GOT3 (cell line): Measurements from ENCODE around the gene C20orf96.
A peak's percentile ranks its signal among the peaks of the same experiment; 100 is the strongest.
"Not testable (repeated sequence)": the region's sequence is repeated elsewhere in the genome, so short reads cannot be mapped to it uniquely, and the experiment has no call there.

Experiments
- DNase-seq: peaks from one replicate; lab custom pipeline; 2025; ENCODE audit warnings: mixed read lengths; lab: John Stamatoyannopoulos, UW

C20orf96 gene

GRCh38 chr20:290084-290831, at the start of gene C20orf96:
Gene C20orf96, minus strand, starts transcription at chr20:290750. Its CDS starts 140 bp downstream, at chr20:290610.
- peak; percentile 82 for DNase-seq

GRCh38 chr20:336040-336439, 45.5 kb upstream of the C20orf96 start:
- DNase-seq = not testable (repeated sequence)

DNA sequence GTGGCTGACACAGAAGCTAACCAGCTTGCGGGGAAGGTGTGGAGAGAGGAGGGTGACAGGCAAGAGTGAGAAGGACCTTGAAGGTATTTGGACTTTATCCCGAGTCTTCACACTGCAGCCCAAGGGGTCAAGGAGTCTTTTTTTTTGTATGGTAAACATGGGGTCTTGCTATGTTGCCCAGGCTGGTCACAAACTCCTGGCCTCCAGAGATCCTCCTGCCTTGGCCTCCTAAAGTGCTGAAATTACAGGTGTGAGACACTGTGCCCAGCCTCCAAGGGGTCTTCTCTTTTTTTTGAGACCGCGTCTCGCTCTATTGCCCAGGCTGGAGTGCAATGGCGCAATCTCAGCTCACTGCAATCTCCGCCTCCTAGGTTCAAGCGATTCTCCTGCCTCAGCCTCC, 44.0 kb upstream of the C20orf96 start:
- no peak for DNase-seq

- DNase-seq = no peak
These were observed 39.9 kb upstream of the C20orf96 start for GRCh38 chr20:330233-331149.

DNA sequence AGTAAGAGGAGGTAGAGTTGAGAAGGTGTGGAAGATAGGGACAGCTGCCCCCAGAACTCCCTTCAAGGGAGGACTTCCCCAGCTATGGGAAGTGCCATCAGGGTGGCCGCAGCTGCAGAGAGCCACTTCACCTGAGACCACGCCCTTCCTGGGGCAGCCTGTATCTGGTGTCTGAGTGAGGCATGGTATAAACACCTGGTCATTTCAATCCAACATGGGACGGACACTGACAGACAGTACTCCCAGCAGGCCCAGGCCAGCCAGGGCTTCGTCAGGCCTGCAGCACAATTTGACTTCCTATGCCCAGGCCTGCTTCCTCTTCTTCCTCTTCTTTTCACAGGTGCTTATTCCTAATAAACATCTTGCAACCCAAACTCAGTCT, 39.3 kb upstream of the C20orf96 start:
- no peak for DNase-seq

- no peak for DNase-seq
These were observed 38.6 kb upstream of the C20orf96 start for GRCh38 chr20:328975-329695.

DNA sequence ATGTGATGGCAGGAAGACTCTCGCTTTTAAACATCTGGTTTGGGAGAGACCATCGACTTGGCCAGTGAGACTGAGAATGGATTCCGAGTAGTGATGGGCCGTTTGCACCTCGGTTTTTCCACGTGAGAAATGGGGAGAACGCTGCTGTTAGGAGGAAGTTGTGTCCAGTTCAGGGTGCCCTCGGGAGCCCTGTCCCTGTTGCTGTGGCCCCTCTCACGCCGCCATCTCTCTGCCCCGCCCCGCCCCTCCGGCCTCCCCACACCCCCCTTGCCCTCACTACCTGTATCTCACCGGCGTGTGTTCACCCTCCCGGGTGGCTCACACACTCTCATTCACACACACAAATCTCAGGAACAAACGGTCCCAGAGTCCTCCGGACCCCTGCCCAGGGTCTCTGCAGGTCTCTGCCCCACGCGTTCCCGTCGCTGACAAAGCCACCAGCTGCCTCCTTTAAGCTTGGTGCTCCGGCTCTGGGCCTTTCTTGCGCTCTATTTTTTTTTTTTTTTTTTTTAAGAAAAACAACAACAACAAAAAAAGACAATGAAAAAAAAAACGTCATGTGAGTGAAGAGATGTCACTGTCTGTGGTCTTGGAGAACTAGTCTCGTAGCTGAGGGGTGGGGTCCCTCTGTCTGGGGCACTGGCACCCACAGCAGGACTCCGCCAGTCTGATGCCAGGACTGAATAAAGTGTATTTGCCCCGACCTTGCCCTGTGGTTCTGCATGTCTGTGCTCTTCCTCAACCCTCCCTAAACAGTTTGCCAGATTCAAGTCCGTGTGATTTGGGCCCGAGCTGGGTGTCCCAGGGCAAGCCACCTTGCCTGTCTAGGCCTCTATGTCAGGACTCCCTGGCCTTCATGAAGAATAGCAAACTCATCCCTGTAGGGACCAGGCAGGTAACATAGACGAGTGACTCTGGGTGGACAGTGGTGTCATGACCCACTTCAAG, 37.8 kb upstream of the C20orf96 start:
- DNase-seq = no peak

DNA sequence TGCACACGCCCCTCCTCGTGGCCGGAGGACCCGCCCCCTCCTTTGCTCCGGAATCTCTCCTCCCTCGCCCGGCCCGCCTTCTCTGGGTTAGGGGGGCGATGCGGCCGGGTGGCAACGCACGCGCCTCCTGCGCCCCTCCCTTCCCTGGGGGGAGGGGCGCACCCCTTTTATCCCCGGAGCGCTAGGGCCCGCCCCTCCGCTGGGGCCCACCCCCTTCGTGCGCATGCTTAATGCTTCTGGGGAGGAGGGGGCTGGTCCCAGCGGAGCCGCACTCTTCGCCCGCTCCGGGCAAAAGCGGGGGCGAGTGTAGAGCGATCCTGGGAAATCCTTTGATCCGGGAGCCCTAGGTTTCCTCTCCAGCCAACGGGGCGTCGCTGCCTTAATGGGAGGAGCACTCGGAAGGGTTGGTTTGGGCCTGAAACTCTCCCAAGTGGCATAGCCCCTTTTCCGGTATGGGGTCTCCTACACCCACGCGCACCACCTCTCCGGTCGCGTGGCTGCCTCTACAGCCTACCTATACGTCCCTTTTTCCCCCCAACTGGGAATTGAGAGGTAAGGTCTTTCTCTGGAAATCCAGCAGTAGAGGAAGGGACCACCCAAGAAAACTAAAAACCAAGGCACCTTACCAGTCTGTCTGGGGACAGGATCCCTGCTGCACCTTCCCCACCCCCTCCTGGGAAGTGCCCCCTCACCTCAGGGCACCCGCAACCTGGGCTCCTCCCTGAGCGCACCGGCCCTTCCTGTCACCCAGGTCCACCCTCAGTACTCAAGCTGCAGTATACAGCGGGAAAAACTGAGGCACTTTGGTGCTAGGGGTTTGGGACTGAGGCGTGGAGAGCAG, 36.9 kb upstream of the C20orf96 start:
- DNase-seq = peak; percentile 78

- no peak for DNase-seq
These were observed 36.2 kb upstream of the C20orf96 start for GRCh38 chr20:326645-327185.

DNA sequence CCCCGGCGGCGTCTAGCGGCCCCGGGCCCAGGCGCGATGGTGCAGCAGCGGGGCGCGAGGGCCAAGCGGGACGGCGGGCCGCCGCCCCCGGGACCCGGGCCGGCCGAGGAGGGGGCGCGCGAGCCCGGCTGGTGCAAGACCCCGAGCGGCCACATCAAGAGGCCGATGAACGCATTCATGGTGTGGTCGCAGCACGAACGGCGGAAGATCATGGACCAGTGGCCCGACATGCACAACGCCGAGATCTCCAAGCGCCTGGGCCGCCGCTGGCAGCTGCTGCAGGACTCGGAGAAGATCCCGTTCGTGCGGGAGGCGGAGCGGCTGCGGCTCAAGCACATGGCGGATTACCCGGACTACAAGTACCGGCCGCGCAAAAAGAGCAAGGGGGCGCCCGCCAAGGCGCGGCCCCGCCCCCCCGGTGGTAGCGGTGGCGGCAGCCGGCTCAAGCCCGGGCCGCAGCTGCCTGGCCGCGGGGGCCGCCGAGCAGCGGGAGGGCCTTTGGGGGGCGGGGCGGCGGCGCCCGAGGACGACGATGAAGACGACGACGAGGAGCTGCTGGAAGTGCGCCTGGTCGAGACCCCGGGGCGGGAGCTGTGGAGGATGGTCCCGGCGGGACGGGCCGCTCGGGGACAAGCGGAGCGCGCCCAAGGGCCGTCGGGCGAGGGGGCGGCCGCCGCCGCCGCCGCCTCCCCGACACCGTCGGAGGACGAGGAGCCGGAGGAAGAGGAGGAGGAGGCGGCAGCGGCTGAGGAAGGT, 35.5 kb upstream of the C20orf96 start:
- peak; percentile 52 for DNase-seq

GRCh38 chr20:325045-325888, 34.7 kb upstream of the C20orf96 start, which contains the start of gene SOX12:
Gene SOX12, plus strand, starts transcription at chr20:325552. Its CDS starts 373 bp downstream, at chr20:325925.
- peak; percentile 86 for DNase-seq

DNA sequence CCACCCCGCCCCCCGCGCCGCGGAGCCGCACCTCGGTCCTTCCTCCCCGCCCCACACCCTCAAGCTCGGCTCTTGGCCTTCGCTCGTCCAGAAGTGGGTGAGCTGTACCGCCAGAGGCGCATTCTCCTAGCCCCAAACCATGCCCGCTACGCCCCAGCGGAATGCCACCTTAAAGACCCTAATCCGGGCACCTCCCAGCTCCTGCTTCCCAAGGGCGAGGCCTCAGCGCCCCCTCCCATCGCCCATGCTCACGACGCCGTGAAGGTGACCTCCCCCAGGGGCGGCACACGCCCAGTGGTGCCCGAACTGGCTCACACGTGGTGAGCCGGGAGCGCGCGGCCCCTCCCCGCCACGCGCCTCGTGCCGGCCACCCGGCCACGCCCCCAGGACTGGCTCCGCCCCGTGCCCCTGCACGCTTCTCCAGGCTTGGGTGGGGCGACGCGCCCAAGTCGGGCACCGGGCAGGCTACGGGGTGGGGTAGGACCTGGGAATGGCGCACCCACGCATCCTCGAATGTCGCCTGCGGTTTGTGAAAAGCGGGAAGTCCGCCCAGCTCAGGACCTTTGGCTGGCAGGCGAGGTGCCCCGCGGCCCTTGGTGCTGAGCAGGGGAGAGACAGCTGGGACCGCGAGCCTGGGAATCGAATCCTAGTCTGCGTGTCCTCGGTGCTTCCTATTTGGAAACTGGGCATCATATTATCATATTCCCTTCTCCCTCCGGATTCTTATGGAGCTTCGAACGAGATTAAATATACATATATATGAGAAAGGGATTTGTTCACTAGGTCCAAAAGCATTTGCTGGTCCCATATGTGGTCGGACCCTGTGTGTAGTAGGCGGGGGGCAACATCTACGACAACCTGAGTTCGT, 33.9 kb upstream of the C20orf96 start:
- peak; percentile 80 for DNase-seq

DNA sequence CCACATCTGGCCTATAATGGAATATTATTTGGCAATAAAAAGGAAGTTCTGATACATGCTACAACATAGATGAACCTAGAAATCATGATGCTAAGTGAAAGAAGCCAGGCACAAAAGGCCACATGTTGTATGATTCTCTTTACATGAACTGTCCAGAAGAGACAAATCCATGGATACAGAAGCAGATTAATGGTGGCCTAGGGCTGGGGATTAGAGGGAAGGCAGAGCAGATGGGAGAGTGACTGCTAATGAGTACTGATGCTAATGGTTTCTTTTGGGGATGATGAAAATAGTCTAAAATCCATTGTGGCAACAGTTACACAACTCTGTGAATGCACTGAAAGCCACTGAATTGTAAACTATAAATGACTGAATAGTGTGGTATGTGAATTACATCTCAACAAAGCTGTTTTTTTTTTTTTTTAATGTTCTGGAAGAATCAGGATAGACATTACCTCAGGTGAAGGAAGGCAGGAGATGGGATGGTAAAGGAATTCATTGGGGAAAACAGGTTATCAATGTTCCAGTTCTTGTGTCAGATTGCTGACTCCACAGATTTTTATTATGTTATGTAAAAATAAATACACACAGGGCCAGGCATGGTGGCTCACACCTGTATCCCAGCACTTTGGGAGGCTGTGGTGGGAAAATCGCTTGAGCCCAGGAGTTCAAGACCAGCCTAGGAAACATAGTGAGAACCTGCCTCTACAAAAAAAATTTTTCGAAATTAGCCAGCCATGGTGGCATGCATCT, 25.9 kb upstream of the C20orf96 start:
- no peak for DNase-seq

DNA sequence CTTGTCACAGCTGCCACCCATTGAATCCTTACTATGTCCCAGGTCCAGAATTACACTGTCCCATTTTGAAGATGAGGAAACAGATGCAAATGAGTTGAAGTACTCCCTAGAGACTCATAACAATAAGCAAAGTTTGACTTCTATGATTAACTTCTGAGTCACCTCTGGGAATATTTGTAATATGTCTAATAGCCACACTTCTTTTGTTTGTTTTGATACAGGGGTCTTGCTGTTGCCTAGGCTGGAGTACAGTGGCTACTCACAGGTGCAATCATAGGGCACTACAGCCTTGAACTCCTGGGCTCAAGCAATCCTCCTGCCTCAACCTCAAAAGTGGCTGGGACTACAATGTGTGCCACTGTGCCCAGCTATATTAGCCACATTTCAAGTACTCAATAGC, 23.4 kb upstream of the C20orf96 start:
- no peak for DNase-seq

GRCh38 chr20:313402-313801, 22.9 kb upstream of the C20orf96 start:
- no peak for DNase-seq

DNA sequence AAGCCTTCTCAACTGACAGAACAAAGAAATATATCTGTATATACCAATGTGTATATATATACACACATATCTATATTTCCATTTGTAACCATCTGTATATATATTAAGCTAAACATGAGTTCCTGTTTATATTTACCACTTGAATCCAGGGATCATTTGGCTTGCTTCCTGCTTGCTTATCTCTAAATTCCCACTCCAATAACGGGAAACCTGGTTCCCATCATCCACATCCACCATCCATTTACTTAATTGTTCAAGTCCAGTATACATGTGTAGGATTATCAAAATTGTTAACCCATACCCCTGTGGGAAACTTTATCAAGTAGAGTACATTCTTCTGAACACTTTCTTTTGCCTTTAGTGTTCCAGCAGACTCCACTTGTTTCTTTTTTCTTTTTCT, 22.3 kb upstream of the C20orf96 start:
- no peak for DNase-seq

- no peak for DNase-seq
These were observed 21.5 kb upstream of the C20orf96 start for GRCh38 chr20:312067-312466.
